PFSK-1 (cell line): ENCODE measurements around the gene CIITA.

Experiments used
- FOXP2 ChIP-seq: optimal IDR thresholded peaks from 2 replicates; pipeline ENCODE3; 2011; ENCODE audit warnings: borderline replicate concordance, control low read depth, inconsistent platforms; ENCODE audit not compliant: insufficient read depth; ENCODE audit errors: extremely low read length, extremely low read depth
- POLR2AphosphoS5 ChIP-seq: IDR thresholded peaks from 2 replicates; pipeline ENCODE4 v1.6.1; 2012; ENCODE audit warnings: low read depth, mild to moderate bottlenecking, control low read depth, low read length, moderate library complexity
- SIN3A ChIP-seq: IDR thresholded peaks from 2 replicates; pipeline ENCODE4 v1.6.1; 2012; ENCODE audit warnings: mild to moderate bottlenecking, low read length, moderate library complexity, borderline replicate concordance; ENCODE audit not compliant: insufficient read depth
- TAF1 ChIP-seq: IDR thresholded peaks from 2 replicates; pipeline ENCODE4 v1.6.1; 2012; ENCODE audit warnings: low read length, control low read depth, borderline replicate concordance; ENCODE audit not compliant: insufficient read depth
- TF ChIP-seq, protein P1 (sequence below), 2 experiments: IDR thresholded peaks; 2 replicates each; pipeline versions ENCODE4 v1.6.1 to v1.8.0; 2011 to 2012; ENCODE audit warnings: low read depth in 2 of 2, low read length in 2 of 2, control low read depth in 1 of 2, inconsistent platforms in 1 of 2, mild to moderate bottlenecking in 1 of 2, moderate library complexity in 1 of 2; ENCODE audit not compliant: insufficient read depth in 1 of 2

The CIITA gene

DNA sequence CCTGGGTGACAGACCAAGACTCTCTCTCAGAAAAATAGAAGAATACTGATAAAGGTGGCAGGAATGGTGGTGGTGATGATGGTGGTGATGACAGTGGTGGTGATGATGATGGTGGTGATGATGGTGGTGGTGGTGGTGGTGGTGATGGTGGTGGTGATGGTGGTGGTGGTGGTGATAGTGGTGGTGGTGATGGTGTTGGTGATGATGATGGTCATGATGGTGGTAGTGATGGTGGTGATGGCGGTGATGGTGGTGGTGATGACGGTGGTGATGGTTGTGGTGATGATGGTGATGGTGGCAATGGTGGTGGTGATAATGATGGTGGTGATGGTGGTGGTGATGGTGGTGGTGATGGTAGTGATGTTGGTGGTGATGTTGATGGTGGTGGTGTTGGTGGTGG, 18.0 kb upstream of the CIITA start:
- TF ChIP-seq FOXP2 = no peak
- TF ChIP-seq POLR2AphosphoS5 = no peak
- TF ChIP-seq SIN3A = no peak
- TF ChIP-seq, protein P1, sequence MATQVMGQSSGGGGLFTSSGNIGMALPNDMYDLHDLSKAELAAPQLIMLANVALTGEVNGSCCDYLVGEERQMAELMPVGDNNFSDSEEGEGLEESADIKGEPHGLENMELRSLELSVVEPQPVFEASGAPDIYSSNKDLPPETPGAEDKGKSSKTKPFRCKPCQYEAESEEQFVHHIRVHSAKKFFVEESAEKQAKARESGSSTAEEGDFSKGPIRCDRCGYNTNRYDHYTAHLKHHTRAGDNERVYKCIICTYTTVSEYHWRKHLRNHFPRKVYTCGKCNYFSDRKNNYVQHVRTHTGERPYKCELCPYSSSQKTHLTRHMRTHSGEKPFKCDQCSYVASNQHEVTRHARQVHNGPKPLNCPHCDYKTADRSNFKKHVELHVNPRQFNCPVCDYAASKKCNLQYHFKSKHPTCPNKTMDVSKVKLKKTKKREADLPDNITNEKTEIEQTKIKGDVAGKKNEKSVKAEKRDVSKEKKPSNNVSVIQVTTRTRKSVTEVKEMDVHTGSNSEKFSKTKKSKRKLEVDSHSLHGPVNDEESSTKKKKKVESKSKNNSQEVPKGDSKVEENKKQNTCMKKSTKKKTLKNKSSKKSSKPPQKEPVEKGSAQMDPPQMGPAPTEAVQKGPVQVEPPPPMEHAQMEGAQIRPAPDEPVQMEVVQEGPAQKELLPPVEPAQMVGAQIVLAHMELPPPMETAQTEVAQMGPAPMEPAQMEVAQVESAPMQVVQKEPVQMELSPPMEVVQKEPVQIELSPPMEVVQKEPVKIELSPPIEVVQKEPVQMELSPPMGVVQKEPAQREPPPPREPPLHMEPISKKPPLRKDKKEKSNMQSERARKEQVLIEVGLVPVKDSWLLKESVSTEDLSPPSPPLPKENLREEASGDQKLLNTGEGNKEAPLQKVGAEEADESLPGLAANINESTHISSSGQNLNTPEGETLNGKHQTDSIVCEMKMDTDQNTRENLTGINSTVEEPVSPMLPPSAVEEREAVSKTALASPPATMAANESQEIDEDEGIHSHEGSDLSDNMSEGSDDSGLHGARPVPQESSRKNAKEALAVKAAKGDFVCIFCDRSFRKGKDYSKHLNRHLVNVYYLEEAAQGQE (IDR thresholded peaks at IDR 0.05; ENCODE audit: insufficient read depth in 1 of 2, low read depth in 2 of 2, low read length in 2 of 2) = no peak
- no peak for TF ChIP-seq TAF1

DNA sequence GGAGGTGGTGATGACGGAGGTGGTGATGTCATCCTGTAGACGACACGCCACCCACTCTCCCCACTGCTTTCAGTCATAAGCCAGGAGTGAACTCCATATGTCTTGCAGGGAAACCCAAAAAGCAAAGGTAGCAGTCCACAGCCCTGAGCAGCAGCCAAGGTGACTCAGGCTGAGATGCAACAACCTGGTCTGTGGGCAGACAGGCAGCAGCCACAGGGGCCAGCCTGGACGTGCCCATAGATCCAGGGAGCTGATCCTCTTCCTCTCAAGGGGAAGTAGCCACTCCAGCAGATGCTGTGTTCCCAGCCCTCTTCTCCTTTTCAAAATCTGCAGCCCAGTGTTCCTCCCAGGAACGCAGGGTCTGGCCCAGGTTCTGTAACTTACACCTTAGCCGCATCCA, 17.3 kb upstream of the CIITA start:
- no peak for TF ChIP-seq POLR2AphosphoS5
- TF ChIP-seq FOXP2 = no peak
- no peak for TF ChIP-seq SIN3A
- no peak for TF ChIP-seq TAF1
- TF ChIP-seq, protein P1 (IDR thresholded peaks at IDR 0.05; ENCODE audit: insufficient read depth in 1 of 2, low read depth in 2 of 2, low read length in 2 of 2) = no peak

DNA sequence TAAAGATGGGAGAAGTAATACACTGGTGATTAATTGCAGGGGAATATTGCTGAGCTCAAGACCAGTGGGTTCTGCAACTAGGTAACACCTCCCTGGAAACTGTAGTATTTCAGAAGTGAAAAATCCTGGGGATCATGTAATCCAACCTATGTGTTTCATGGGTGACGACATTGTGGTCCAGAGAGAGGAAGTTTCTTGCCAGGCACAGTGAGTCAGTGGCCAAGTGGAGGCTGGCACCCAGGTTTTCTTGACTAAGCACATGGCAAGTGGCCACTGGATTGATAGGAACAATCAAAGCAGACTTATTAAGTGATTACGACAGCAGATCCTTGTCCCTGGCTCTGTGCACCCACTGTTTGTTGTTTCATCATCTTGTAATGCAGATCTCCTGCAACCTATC, 14.6 kb upstream of the CIITA start:
- no peak for TF ChIP-seq FOXP2
- no peak for TF ChIP-seq SIN3A
- no peak for TF ChIP-seq TAF1
- no peak for TF ChIP-seq POLR2AphosphoS5
- TF ChIP-seq, protein P1 (IDR thresholded peaks at IDR 0.05; ENCODE audit: insufficient read depth in 1 of 2, low read depth in 2 of 2, low read length in 2 of 2) = no peak

DNA sequence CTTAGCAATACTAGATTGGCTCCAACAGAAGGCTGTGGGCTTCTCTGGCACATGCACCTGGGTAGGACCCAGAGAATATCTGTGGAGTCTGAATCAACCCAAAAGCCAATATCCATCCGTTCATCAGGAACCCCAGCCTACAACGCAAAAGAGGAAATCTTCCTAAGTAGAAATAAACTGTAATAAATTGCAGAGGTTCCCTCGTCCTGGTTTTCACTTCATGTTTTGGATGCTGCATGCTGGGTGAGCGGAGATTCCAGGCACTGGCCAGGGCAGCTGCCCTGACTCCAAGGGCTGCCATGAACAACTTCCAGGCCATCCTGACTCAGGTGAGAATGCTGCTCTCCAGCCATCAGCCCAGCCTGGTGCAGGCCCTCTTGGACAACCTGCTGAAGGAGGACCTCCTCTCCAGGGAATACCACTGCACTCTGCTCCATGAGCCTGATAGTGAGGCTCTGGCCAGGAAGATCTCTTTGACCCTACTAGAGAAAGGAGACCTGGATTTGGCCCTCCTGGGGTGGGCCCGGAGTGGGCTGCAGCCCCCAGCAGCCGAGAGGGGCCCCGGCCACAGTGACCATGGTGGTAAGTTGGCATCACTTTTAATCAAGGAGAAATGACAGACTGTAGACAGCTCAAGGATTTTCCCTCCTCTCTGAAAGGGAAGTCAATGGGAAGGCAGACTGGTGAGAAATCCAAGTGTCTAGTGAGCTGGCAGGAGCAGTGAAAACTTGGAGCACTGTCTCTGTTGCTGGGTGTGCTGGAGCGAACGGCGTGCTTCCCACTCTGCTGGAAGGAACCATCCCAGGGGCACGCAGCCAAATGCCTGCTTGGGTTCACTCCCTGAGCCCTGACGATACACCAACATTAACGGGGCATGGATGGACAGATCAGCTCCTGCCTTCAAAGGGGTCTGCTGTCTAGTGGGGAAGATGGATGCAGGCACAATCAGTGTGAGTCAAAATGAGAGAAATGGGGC, 10.7 kb upstream of the CIITA start:
- TF ChIP-seq SIN3A = no peak

DNA sequence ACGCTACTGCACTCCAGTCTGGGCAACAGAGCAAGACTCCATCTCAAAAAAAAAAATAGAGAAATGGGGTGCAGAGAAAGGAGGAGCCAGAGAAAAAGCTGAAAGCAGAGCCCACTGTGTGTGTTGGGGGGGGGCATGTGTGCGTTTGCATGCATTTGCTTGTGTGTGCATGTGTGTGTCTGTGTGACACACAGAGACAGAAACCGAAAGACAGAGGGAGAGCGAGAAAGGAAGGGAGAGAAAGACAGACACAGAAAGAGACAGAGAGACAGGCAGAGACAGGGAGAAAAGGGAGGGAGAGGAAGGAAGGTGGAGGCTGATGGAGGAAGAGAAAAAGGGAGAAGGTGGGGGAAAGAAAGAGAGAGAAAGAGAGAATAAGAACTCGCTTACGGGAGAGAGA, 9.8 kb upstream of the CIITA start:
- TF ChIP-seq SIN3A (no peak), POLR2AphosphoS5 (no peak), TAF1 (no peak), FOXP2 (no peak)
- TF ChIP-seq, protein P1 (IDR thresholded peaks at IDR 0.05; ENCODE audit: insufficient read depth in 1 of 2, low read depth in 2 of 2, low read length in 2 of 2) = no peak
